ENCODE data around the gene MFSD1. TPM values are rescaled to one million over a fixed set of nuclear protein-coding genes. Genes with fewer than 3 reads are reported as not detected.

MFSD1 gene
- polyA plus RNA-seq, 3 donors = 110 to 262 (median 225) TPM

DNA sequence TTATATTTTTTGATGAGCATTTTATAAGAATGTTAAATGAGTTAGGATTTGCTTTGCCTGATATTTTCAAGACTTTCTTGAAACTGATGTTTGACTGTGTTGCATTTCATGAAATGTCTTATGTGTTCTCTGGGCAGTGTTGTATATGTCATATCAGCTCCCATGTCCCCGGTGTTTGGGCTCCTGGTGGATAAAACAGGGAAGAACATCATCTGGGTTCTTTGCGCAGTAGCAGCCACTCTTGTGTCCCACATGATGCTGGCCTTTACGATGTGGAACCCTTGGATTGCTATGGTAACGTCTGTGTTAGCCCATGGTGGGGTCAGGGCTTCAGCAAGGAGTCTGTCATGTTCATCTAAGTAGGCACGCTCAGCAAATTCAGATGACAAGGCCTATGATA, 20.0 kb downstream of the MFSD1 start:
- Histone ChIP-seq H3K4me2 (replicated peaks; ENCODE audit: extremely low read depth, low read length, poor library complexity, severe bottlenecking) (no peak overlapping the region), H2AFZ (ENCODE audit: insufficient read depth, low read depth, low read length, poor library complexity, severe bottlenecking) (no peak overlapping the region), H3K27ac (ENCODE audit: low read depth in 1 of 2, low read length in 2 of 2) (peak overlapping the region in 1 of 2 donors; percentile 79), H3K79me2 (ENCODE audit: insufficient read depth, low read length) (peaks cover 26% of the 10 kb centered on the region), H3K4me1 (ENCODE audit: control insufficient read depth in 1 of 2, insufficient read depth in 2 of 2, low read length in 2 of 2) (peaks cover 12 to 14% of the 10 kb centered on the region in 2 donors), H4K20me1 (ENCODE audit: insufficient read depth, low read length) (peaks cover 49% of the 10 kb centered on the region), H3K27me3 (ENCODE audit: control insufficient read depth in 2 of 2, insufficient read depth in 2 of 2, low read length in 2 of 2) (no peaks in the 10 kb centered on the region), H3K9ac (ENCODE audit: insufficient read depth, low read length, poor library complexity, severe bottlenecking) (no peak overlapping the region), H3K4me3 (replicated peaks in 1 of 3; ENCODE audit: low read depth in 2 of 3, low read length in 3 of 3) (no peak overlapping the region), H3K36me3 (replicated peaks in 1 of 2; ENCODE audit: control insufficient read depth in 1 of 2, insufficient read depth in 2 of 2, low read length in 2 of 2) (peaks cover 88 to 90% of the 10 kb centered on the region in 2 donors), H3K9me3 (replicated peaks in 1 of 2; ENCODE audit: control insufficient read depth in 1 of 2, insufficient read depth in 1 of 2, low read length in 2 of 2) (no peaks in the 10 kb centered on the region)
- Mint-ChIP-seq H3K27ac (peak overlapping the region in 4 of 7 donors; percentile 59 to 82 (median 71)), H3K4me3 (no peak overlapping the region), H3K36me3 (peaks cover 72 to 85% of the 10 kb centered on the region in 2 donors), H3K9me3 (no peaks in the 10 kb centered on the region), H3K27me3 (ENCODE audit: low read depth in 3 of 3) (no peaks in the 10 kb centered on the region), H3K4me1 (peaks cover 23% of the 10 kb centered on the region)
- 100% methylated on average over 4 of the region's 5 CpGs for WGBS (ENCODE audit: insufficient coverage)
- no peak for DNase-seq
- intact Hi-C loops (cut with micrococcal nuclease) = no loop called here
- TF ChIP-seq, protein P1, sequence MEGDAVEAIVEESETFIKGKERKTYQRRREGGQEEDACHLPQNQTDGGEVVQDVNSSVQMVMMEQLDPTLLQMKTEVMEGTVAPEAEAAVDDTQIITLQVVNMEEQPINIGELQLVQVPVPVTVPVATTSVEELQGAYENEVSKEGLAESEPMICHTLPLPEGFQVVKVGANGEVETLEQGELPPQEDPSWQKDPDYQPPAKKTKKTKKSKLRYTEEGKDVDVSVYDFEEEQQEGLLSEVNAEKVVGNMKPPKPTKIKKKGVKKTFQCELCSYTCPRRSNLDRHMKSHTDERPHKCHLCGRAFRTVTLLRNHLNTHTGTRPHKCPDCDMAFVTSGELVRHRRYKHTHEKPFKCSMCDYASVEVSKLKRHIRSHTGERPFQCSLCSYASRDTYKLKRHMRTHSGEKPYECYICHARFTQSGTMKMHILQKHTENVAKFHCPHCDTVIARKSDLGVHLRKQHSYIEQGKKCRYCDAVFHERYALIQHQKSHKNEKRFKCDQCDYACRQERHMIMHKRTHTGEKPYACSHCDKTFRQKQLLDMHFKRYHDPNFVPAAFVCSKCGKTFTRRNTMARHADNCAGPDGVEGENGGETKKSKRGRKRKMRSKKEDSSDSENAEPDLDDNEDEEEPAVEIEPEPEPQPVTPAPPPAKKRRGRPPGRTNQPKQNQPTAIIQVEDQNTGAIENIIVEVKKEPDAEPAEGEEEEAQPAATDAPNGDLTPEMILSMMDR (IDR thresholded peaks at IDR 0.05) = no peak

DNA sequence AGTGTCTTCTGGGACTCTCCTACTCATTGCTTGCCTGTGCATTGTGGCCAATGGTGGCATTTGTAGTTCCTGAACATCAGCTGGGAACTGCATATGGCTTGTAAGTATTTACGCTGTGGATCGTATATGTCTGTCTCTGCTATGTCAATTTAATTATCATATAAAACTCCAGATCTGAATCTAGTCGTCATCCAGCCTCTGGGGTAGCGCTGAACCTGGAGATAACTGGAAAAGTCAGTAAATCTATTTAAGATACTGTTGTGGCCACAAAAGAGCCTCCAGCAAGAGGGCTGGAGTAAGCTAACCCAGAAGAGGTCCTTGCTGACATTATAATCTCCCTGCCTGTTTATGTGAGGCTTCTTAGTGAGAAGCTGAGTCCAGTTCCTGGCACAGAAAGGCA, 21.6 kb downstream of the MFSD1 start:
- intact Hi-C loops (cut with micrococcal nuclease) = no loop called here
- H3K36me3 ChIP-seq (replicated peaks in 1 of 2; ENCODE audit: control insufficient read depth in 1 of 2, insufficient read depth in 2 of 2, low read length in 2 of 2) = peaks cover 95 to 96% of the 10 kb centered on the region in 2 donors
- peaks cover 73 to 88% of the 10 kb centered on the region in 2 donors for H3K36me3 Mint-ChIP-seq
- H3K27ac ChIP-seq (ENCODE audit: low read depth in 1 of 2, low read length in 2 of 2) = no peak overlapping the region
- no peak overlapping the region for H3K9ac ChIP-seq (ENCODE audit: insufficient read depth, low read length, poor library complexity, severe bottlenecking)
- H4K20me1 ChIP-seq (ENCODE audit: insufficient read depth, low read length) = peaks cover 43% of the 10 kb centered on the region
- peaks cover 19% of the 10 kb centered on the region for H3K79me2 ChIP-seq (ENCODE audit: insufficient read depth, low read length)
- no peaks in the 10 kb centered on the region for H3K27me3 Mint-ChIP-seq (ENCODE audit: low read depth in 3 of 3)
- H2AFZ ChIP-seq (ENCODE audit: insufficient read depth, low read depth, low read length, poor library complexity, severe bottlenecking) = no peak overlapping the region
- DNase-seq = no peak
- TF ChIP-seq, protein P1 (IDR thresholded peaks at IDR 0.05) = no peak
- no peak overlapping the region for H3K4me2 ChIP-seq (replicated peaks; ENCODE audit: extremely low read depth, low read length, poor library complexity, severe bottlenecking)
- H3K9me3 Mint-ChIP-seq = no peaks in the 10 kb centered on the region
- WGBS (ENCODE audit: insufficient coverage) = no CpG with 5 or more reads among the region's 4 CpGs
- peak overlapping the region in 1 of 7 donors; percentile 42 for H3K27ac Mint-ChIP-seq
- no peak overlapping the region for H3K4me3 Mint-ChIP-seq
- no peaks in the 10 kb centered on the region for H3K27me3 ChIP-seq (ENCODE audit: control insufficient read depth in 2 of 2, insufficient read depth in 2 of 2, low read length in 2 of 2)
- no peak overlapping the region for H3K4me3 ChIP-seq (replicated peaks in 1 of 3; ENCODE audit: low read depth in 2 of 3, low read length in 3 of 3)
- peaks cover 11 to 14% of the 10 kb centered on the region in 2 donors for H3K4me1 ChIP-seq (ENCODE audit: control insufficient read depth in 1 of 2, insufficient read depth in 2 of 2, low read length in 2 of 2)
- H3K4me1 Mint-ChIP-seq = peaks cover 18% of the 10 kb centered on the region
- H3K9me3 ChIP-seq (replicated peaks in 1 of 2; ENCODE audit: control insufficient read depth in 1 of 2, insufficient read depth in 1 of 2, low read length in 2 of 2) = no peaks in the 10 kb centered on the region
